PC-9 (cell line): ENCODE data around the gene STAB2. TPM values are rescaled to one million over a fixed set of nuclear protein-coding genes. Genes with fewer than 3 reads are reported as not detected.
A peak's percentile ranks its signal among the peaks of the same experiment; 100 is the strongest.

Experiments used
- Bru-seq: library from RNA; stranded (reverse); fragments of 400-500 nt; gene quantifications from one replicate; lab custom pipeline; 2021; lab: Mats Ljungman, UMichigan
- BruChase-seq, 2 experiments: library from RNA; stranded (reverse); fragments of 400-500 nt; gene quantifications; one replicate each; lab custom pipeline; 2021; lab: Mats Ljungman, UMichigan
- BruUV-seq: library from RNA; stranded (reverse); fragments of 400-500 nt; replicated peaks from 2 replicates; lab custom pipeline; 2021; lab: Mats Ljungman, UMichigan
- CTCF ChIA-PET: fragments of 300-600 bp; sonication (Branson Sonifier 250); formaldehyde crosslinking; loops from one replicate; lab custom pipeline; 2022; ENCODE audit warnings: antibody characterized with exemption; lab: Charles Lee
- POLR2A ChIA-PET: fragments of 300-600 bp; sonication (Branson Sonifier 250); formaldehyde crosslinking; loops from one replicate; lab custom pipeline; 2022; ENCODE audit warnings: antibody characterized with exemption; ENCODE audit not compliant: unreplicated experiment; lab: Charles Lee
- DNase-seq, 2 experiments: peaks; one replicate each; pipeline versions ENCODE4 v3.0.0 to v3.0.0-alpha.2; 2015 to 2022; ENCODE audit warnings: mixed read lengths in 1 of 2
- H2AFZ ChIP-seq: fragments of 200-600 bp; sonication (generic); 2 replicates; pipeline ENCODE4 v1.8.1; 2017; ENCODE audit warnings: antibody characterized with exemption
- H3F3A ChIP-seq: fragments of 200-600 bp; sonication (generic); 2 replicates; pipeline ENCODE4 v1.8.1; 2017; ENCODE audit warnings: antibody characterized with exemption, mild to moderate bottlenecking, low read depth; ENCODE audit not compliant: insufficient read depth
- H3K27ac ChIP-seq: fragments of 200-600 bp; sonication (generic); 2 replicates; pipeline ENCODE4 v1.6.1; 2016; ENCODE audit warnings: mixed run types
- H3K27me3 ChIP-seq: fragments of 200-600 bp; sonication (generic); 2 replicates; pipeline ENCODE4 v1.6.1; 2016; ENCODE audit warnings: low read depth, mixed run types; ENCODE audit not compliant: insufficient read depth
- H3K36me3 ChIP-seq: fragments of 200-600 bp; sonication (generic); 2 replicates; pipeline ENCODE4 v1.6.1; 2016; ENCODE audit warnings: low read depth, mixed run types
- H3K4me1 ChIP-seq: fragments of 200-600 bp; sonication (generic); replicated peaks from 2 replicates; pipeline ENCODE4 v1.6.1; 2016; ENCODE audit warnings: mixed run types; ENCODE audit not compliant: insufficient read depth
- H3K4me2 ChIP-seq: fragments of 200-600 bp; sonication (generic); 2 replicates; pipeline ENCODE4 v1.6.1; 2017; ENCODE audit warnings: mixed run types
- H3K4me3 ChIP-seq: fragments of 200-600 bp; sonication (generic); 2 replicates; pipeline ENCODE4 v1.6.1; 2016; ENCODE audit warnings: mixed run types
- H3K79me2 ChIP-seq: fragments of 200-600 bp; sonication (generic); 2 replicates; pipeline ENCODE4 v1.6.1; 2017; ENCODE audit warnings: low read depth, mixed run types
- H3K9me2 ChIP-seq: fragments of 200-600 bp; sonication (generic); 2 replicates; pipeline ENCODE4 v1.8.1; 2017; ENCODE audit warnings: mild to moderate bottlenecking; ENCODE audit not compliant: insufficient read depth
- H3K9me3 ChIP-seq: fragments of 200-600 bp; sonication (generic); 2 replicates; pipeline ENCODE4 v1.8.1; 2016; ENCODE audit warnings: low read depth; ENCODE audit not compliant: insufficient read depth
- H4K20me1 ChIP-seq: fragments of 200-600 bp; sonication (generic); 2 replicates; pipeline ENCODE4 v1.8.1; 2017; ENCODE audit not compliant: insufficient read depth
- EZH2 ChIP-seq: fragments of 200-600 bp; sonication (generic); IDR thresholded peaks from 2 replicates; pipeline ENCODE4 v1.8.0; 2017; ENCODE audit warnings: antibody characterized with exemption, low read depth
- intact Hi-C: fragments of 100-400 bp; cut with micrococcal nuclease; formaldehyde crosslinking; loops from one replicate; pipeline ENCODE4 v1.10.0; 2022; ENCODE audit not compliant: unreplicated experiment
- long read RNA-seq: library from polyadenylated mRNA; stranded (forward); transcript quantifications from one replicate; pipeline ENCODE4 v2.0.0, GENCODE V29; 2022
- total RNA-seq: library from RNA; stranded (reverse); gene quantifications from 2 replicates; pipeline ENCODE4 v1.2.3, GENCODE V29; 2021
- TF ChIP-seq, protein P1 (sequence below): fragments of 200-600 bp; sonication (generic); conservative IDR thresholded peaks from 2 replicates; pipeline ENCODE4 v1.6.1; 2017; ENCODE audit warnings: mixed run types, antibody characterized with exemption, mild to moderate bottlenecking, moderate library complexity

Gene STAB2, protein sequence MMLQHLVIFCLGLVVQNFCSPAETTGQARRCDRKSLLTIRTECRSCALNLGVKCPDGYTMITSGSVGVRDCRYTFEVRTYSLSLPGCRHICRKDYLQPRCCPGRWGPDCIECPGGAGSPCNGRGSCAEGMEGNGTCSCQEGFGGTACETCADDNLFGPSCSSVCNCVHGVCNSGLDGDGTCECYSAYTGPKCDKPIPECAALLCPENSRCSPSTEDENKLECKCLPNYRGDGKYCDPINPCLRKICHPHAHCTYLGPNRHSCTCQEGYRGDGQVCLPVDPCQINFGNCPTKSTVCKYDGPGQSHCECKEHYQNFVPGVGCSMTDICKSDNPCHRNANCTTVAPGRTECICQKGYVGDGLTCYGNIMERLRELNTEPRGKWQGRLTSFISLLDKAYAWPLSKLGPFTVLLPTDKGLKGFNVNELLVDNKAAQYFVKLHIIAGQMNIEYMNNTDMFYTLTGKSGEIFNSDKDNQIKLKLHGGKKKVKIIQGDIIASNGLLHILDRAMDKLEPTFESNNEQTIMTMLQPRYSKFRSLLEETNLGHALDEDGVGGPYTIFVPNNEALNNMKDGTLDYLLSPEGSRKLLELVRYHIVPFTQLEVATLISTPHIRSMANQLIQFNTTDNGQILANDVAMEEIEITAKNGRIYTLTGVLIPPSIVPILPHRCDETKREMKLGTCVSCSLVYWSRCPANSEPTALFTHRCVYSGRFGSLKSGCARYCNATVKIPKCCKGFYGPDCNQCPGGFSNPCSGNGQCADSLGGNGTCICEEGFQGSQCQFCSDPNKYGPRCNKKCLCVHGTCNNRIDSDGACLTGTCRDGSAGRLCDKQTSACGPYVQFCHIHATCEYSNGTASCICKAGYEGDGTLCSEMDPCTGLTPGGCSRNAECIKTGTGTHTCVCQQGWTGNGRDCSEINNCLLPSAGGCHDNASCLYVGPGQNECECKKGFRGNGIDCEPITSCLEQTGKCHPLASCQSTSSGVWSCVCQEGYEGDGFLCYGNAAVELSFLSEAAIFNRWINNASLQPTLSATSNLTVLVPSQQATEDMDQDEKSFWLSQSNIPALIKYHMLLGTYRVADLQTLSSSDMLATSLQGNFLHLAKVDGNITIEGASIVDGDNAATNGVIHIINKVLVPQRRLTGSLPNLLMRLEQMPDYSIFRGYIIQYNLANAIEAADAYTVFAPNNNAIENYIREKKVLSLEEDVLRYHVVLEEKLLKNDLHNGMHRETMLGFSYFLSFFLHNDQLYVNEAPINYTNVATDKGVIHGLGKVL (N-terminal part only)
- not detected in 2 replicates for total RNA-seq
- Bru-seq, nascent RNA: percentile 1 among the genes with signal in this experiment
- percentile 0 among the genes with signal in this experiment for BruChase-seq, experiment 1, labeled RNA remaining after a 2-hour chase
- BruChase-seq, experiment 2, labeled RNA remaining after a 6-hour chase: not detected
- long read RNA-seq, partial matches to known transcripts: 0 of 6 reads
- long read RNA-seq, other reads (novel, unspliced or antisense): 6 of 6 reads

DNA sequence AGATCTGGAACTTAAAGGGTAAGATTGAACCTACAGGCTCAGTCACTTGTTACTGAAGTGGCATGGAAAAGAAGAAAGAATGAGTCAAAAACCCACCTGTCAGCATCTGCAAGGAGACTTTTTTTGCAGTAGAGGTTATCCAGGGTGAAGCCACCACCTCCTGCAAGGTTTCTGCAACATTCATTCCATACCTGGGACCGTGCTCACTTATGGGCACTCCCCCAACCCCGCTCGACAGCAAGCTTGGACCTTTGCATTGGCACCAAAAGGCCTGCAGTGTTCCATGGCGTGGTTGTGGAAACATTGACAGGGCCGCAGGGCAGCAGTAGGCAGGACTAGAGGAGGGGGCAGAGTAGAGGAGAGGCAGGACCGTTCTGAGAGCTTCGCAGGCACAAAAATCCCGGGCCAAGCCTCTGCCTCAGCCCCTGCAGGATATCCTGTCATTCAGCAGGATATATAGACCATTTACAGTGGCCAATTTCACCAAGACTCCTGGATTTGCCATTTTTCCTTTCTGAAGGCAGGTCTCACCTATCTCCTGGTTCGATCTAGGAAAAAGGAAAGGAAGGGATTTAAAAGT, at the start of gene STAB2:
TSS of gene STAB2 (plus strand) at position 483 of the 580 bp plus-strand sequence. CDS start 204 bp downstream, outside the sequence.
- H3F3A ChIP-seq: no peaks in the 10 kb centered on the region
- DNase-seq: no peak
- H3K36me3 ChIP-seq: no peaks in the 10 kb centered on the region
- POLR2A ChIA-PET: no interaction called here
- H3K4me3 ChIP-seq: no peak within 1 kb of the TSS
- intact Hi-C loops: loop anchor here (2.0 kb wide), 1 partner anchor 284 kb away; no protein-coding TSS in a partner anchor
- H4K20me1 ChIP-seq: no peaks in the 10 kb centered on the region
- no peak within 1 kb of the TSS for H3K27ac ChIP-seq
- no peaks in the 10 kb centered on the region for H3K4me1 ChIP-seq
- peaks cover 30% of the 10 kb centered on the region; the same call in 1 of the 2 replicates for H3K27me3 ChIP-seq
- no peak within 1 kb of the TSS for H3K4me2 ChIP-seq
- H3K9me2 ChIP-seq: no peaks in the 10 kb centered on the region
- BruUV-seq: no TSS peak
- H2AFZ ChIP-seq: no peak within 1 kb of the TSS
- no peaks in the 10 kb centered on the region for H3K79me2 ChIP-seq
- TF ChIP-seq EZH2: no peak
- TF ChIP-seq, protein P1, sequence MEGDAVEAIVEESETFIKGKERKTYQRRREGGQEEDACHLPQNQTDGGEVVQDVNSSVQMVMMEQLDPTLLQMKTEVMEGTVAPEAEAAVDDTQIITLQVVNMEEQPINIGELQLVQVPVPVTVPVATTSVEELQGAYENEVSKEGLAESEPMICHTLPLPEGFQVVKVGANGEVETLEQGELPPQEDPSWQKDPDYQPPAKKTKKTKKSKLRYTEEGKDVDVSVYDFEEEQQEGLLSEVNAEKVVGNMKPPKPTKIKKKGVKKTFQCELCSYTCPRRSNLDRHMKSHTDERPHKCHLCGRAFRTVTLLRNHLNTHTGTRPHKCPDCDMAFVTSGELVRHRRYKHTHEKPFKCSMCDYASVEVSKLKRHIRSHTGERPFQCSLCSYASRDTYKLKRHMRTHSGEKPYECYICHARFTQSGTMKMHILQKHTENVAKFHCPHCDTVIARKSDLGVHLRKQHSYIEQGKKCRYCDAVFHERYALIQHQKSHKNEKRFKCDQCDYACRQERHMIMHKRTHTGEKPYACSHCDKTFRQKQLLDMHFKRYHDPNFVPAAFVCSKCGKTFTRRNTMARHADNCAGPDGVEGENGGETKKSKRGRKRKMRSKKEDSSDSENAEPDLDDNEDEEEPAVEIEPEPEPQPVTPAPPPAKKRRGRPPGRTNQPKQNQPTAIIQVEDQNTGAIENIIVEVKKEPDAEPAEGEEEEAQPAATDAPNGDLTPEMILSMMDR: no peak
- CTCF ChIA-PET: interaction anchor here (0.6 kb wide), 1 partner anchor 296 kb away, joined by 6 read pairs; no protein-coding TSS in a partner anchor
- no peaks in the 10 kb centered on the region for H3K9me3 ChIP-seq

DNA sequence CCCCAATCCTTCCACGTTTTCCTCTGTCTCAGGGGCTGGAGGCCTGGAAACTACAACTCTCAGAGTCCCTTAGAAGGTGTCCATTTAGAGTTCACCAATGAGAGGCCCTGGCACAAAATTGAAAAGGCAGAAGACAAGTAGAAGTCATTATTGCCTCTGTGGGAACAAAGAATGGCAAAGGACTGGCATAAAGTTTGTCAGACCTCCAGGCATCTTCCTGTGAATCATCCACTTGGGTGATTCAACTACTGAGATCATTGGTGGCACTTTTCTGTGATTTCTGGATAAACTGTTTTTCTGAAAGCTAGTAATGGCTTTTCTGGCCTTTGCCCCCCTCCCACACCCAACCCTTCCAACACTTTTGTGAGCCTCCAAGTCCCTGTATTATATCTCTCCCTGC, 48.7 kb upstream of the STAB2 start:
- Histone ChIP-seq H3K36me3 (no peaks in the 10 kb centered on the region), H3K4me1 (no peaks in the 10 kb centered on the region), H3K9me2 (no peaks in the 10 kb centered on the region; the same call in 1 of the 2 replicates), H3K27me3 (peaks cover 10% of the 10 kb centered on the region), H3K79me2 (no peaks in the 10 kb centered on the region), H4K20me1 (no peaks in the 10 kb centered on the region), H3K4me2 (no peak overlapping the region), H3K27ac (no peak overlapping the region), H3F3A (no peaks in the 10 kb centered on the region), H3K4me3 (no peak overlapping the region), H2AFZ (no peak overlapping the region), H3K9me3 (no peaks in the 10 kb centered on the region)
- ChIA-PET CTCF (no interaction called here), POLR2A (no interaction called here)
- BruUV-seq: no TSS peak
- no peak for DNase-seq
- no peak for TF ChIP-seq EZH2
- TF ChIP-seq, protein P1: no peak
- intact Hi-C loops: no loop called here
